GM18499 (cell line): ENCODE measurements around the gene AKT2.
"Not testable (repeated sequence)": the region's sequence is repeated elsewhere in the genome, so short reads cannot be mapped to it uniquely, and the experiment has no call there.

Source experiments
- ATAC-seq: cut with Tn5 transposase; IDR thresholded peaks from one replicate; pipeline ENCODE4 v1.9.1; 2021; ENCODE audit warnings: moderate number of reproducible peaks; ENCODE audit not compliant: insufficient read depth, unreplicated experiment

AKT2 gene

DNA sequence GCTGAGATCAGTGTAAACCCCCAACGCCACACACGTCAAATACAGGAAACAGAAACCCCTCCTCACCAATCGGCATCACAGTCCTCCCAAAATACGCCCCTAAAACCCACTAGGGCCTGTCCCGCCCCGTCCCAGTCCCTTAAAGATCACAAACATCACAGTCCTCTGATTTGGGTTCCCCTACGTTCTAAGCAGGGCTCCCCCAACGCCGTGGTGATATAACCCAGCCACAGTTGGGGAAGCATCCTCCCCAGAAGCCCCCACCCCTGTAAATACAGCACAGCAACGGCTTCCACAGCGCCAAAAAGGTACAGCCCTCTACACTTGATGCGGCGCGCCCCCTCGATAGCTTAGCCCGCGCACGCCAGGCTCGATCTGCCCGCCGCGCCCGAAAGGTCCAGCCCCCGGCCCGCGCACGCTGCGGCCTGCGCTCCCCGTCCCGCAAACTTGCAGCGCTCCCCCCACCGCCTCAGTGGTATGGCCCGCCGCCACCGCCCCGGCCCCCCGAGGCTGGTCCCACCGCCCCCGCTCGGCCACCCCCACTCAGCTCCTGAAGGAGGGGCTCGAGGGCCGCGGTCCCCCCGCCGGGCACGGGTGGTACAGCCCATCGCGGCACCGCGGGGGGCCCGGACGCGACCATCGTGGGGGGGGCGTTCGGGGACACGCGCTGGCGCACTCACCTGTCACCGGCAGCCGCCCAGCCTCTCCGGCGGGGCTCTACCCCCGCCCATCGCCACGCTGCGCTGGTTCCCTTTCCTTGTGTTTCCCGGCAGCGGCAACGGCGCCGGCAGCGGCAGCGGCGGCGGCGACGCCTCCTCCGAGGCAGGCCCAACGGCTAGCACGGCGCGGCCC, at the start of gene AKT2:
Gene AKT2, minus strand, starts transcription at position 845 of the 852 bp plus-strand sequence. CDS start 20,078 bp downstream, outside the sequence.
- ATAC-seq = peak; percentile 15

DNA sequence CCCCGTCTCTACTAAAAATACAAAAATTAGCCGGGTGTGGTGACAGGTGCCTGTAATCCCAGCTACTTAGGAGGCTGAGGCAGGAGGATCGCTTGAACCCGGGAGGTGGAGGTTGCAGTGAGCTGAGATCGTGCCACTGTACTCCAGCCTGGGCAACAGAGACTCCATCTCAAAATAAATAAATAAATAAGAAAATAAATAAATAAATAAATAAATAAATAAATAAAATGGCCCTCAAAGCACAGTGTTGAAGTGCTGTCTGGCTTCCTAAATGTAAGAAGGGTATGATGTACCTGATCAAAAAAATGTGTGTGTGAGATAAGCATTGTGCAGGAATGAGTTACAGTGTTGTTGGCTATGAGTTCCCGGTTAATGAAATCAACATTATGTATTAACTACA, 47.9 kb upstream of the AKT2 start:
- ATAC-seq = not testable (repeated sequence)

DNA sequence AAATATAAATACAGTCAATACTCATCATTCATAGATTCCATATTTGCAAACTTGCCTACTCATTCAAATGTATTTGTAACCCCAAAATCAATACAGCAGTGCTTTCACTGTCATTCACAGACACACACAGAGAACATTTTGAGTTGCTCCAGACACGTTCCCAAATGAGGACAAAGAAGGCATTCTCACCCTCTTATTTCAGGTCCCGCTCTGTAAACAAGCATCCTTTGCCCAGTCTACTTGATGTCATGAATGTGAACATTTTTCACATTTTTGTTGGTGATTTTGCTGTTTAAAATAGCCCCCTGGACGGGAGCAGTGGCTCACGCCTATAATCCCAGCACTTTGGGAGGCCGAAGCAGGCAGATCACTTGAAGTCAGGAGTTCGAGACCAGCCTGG, 47.5 kb upstream of the AKT2 start:
- ATAC-seq = no peak

DNA sequence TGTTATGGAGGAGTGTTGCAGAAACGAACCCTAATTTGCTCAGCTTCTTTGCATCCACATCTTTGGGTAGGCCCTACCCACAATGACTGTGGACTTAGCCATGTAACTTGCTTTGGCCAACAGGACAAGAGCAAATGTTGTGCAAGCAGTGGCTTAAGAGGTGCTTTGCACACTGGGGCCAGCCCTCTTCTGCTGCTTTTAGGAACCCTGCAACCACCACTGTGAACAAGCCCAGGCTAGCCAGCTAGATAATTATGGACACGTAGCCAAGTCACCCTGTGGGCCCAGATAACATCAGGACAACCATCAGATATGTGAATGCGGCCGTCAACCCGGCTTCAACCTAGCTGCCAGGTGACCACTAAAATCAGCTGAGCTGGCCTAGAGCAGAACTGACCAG, 45.9 kb upstream of the AKT2 start:
- ATAC-seq = no peak

DNA sequence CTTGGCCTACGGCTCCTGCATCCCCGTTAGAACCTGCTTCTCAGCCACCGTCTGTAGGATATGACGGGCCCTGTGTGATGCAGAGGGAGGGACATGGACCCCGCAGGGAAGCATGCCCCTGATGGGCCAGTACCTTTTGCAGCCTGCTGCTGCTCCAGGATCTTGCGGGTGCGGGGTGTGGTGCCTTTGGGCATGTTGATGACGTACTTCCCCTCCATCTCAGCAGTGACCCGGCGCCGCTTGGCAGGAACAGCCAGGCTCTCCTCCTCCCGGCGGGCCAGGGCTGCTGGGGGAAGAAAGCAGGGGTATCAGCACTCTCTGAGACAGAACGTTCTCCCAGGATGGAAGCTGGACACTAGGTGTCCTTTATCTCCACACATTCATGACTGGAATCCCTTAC, 41.1 kb upstream of the AKT2 start:
- ATAC-seq = no peak

DNA sequence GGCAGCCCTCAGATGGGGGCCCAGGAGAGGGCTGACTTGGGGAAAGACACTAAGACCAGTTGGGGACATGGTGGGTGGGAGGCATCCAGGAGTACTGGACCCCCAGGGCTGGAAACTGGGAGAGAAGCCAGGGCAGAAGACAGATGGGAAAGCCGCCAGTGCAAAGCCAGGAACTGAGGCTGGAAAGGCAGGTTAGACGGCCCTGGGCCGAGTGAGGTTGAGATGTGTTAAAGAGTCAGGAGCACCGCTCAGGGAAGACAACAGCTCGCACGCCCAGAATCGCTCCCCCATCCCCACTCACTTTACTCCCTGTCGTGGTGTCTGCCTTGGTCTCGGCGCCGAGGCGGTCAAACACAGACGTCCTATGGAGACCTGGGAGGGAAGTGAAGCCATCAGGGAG, 38.6 kb upstream of the AKT2 start:
- ATAC-seq = no peak

DNA sequence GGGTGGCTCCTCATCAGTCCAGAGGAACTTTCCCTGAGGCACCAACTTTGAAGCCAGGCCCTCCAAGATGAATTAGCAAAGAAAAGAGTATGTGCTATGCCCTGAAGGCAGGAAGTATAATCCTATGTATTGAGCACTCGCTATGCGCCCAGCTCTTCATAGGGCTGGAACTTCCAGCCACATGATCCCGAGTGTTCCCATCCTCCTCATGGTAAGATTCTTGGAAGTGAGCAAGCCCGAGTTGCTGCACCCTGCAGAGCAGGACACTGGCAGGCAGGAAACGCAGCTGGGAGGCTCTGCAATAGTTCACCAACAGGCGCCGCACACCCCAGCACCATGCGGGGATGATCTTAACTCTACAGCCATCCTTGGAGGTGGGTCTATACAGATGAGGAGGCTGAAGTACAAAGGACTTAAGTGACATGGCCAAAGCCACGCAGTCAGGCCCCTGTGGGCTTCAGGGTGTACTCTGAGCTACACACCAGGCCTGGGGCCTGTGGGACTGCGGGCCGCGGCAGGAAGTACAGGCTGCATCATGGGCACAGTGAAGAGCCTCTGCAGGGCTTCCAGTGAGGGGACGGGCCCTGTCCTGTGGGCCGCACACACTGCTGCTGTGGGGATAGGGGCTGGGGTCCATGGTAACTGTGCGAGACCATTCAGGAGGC, 37.9 kb upstream of the AKT2 start:
- ATAC-seq = no peak

DNA sequence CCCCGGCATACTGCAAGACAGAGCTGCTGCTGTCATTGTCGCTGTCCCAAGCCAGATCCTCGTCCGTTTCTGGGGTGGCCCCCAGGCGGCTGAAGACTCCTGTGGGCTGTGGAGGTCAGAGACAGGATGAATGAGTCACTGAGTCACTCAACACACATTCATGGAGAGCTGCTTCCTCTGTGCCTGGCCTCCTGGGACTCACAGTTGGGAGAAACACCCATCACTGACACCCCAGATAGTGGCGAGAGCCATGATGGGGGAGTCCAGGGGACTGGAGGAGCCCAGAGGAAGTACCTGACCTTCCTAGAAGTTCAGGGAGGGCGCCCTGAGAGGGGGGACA, 37.1 kb upstream of the AKT2 start:
- no peak for ATAC-seq

DNA sequence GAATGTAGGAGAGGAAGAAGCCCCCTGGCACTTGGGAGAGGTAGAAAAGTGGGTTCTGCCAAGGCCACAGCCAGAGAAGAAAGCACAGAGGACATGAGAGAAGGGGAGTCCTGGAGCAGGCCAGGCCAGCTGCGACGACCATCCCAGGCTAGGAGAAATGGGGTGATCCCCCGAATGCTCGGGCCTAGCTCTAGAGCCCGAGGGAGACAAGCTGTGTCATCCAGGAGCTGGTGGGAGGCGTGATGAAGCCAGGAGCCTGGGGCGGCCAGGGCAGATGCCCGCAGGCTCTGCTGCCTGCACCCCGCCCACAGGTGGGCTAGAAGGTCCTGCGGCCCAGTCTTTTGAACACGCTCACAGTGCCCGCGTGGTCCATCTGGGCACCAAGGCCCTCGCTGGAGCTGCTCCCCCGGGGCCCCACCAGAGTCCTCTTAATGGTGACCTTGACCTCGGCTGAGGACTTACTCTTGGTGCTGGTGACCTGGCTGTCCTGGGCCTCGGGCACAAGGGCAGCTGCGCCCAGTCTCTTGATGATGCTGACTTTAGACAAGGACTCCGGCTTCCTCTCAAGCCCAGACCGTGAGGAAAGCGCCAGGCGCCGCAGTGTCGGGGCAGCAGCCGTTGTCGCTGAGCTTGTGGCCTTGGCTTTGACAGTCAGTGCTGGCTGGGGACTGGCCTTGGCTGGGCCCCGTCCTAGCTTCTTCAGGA, 36.6 kb upstream of the AKT2 start:
- no peak for ATAC-seq

DNA sequence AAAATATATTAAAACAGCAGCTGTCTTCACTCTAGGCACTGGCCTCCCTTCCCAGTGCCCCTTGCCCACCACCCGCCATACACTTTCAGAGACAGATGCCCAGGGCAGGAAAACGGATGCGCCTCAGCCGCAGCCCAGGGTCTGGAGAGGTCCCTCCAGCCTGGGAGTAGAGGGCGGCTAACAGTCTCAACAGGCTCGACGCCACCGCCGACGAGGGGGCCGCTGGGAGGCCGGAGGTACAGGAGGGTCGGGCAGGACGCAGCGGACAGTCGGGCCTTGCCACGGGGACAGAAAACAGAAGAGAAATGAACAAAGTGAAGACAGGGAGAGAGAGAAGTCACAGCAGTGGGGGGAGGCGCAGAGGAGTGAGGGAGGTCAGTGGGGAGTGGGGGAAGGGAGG, 35.9 kb upstream of the AKT2 start:
- ATAC-seq = no peak

DNA sequence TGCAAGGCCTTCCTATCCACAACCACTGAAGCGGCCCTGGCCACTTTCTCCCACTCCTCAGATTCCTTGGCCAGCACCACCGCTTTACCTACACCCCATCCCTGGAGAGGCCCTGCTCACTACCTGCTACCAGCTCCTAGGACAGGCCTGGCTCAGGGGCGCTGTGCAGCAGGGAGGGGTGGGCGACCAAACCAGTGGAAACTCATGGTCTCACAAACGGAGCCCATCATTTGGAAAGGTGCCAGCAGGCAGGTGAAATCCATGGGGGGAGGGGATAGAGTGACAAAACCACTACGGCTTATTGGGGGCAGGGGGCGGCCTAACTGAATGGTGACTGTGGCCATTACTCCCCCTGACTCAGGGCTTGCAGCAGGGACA, 35.4 kb upstream of the AKT2 start:
- no peak for ATAC-seq

DNA sequence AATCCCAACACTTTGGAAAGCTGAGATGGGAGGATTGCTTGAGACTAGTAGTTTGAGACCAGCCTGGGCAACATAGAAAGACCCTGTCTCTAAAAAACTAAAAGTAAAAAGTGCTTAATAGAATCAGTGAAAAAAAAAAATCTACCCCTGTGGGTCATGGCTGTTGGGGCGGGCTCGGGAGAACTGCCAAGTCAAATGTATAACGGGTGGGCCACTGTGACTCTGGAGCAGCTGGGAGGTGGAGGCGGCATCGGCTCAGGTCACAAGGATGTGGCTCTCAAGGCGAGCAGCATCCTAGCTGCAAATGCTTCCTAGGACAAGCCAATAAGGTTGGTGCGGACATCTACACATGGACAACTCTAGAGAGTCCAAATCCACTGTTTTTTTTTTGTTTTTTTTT, 32.2 kb upstream of the AKT2 start:
- no peak for ATAC-seq

DNA sequence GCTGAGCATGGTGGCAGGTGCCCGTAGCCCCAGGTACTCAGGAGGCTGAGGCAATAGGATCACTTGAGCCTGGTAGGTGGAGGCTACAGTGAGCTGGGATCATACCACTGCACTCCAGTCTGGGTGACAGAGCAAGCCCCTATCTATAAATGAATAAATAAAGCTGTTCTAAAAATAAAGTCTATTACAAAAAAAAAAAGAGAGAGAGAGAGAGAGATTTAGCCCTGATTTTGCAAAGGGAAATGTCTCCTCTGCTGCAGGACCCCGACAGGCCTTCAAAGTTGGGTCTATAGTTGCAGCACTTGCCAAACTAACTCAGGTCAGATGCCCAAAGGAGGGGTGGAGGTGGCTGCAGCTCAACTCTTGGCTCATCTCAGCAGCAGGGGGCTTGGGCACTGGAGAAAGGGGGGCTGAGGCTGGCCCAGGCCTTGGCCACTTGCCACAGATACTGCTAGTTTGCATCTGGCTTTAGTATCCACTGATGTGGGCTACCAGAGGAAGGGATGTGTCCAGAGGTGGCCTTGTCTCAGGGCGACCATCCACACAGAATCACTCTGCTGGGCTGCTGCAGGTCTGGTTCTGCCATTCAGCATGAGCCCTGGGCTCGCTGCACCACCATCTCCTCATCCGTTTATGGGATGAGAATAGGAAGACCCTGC, 30.8 kb upstream of the AKT2 start:
- no peak for ATAC-seq

DNA sequence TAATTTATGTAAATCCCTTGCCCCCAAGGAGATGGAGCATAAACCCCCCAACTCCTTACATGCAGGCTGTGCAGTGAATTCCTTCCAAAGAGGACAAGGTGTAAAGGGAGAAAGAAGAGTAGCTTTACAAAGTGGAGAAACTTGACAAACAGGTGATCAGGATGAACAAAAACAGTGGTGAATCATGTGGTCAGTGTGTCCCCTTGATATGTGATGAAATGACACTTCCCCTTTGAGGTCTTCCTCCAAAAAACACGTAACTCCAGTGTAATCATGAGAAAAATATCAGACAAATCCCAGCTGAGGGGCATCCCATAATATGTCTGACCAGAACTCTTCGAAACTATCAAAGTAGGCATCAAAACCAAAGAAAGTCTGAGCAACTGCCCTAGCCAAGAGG, 29.5 kb upstream of the AKT2 start:
- ATAC-seq = no peak

DNA sequence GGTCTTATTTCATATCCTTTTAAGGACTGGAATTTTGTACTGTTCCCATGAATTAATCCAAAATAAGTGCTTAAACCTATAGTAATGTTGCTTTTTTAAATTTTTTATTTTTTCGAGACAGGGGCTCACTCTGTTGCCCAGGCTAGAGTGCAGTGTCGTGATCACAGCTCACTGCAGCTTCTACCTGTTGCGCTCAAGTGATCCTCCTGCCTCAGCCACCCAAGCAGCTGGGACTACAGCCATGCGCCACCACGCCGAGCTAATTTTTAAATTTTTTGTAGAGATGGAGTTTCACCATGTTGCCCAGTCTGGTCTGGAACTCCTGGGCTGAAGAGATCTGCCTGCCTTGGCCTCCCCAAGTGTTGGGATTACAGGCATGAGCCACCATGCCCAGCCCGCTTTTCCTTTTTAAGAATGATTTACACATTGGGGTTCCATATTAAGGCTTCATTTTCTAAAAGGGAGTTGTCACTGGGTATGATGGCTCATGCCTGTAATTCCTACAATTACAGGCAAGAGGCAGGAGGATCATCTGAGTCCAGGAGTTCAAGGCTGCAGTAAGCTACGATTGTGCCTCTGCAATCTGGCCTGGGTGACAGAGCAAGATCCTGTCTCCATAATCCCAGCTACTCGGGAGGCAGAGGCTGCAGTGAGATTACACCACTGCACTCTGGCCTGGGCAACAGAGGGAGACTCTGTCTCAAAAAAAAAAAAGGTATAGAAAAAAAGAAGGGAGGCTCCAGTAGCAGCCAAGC, 28.3 kb upstream of the AKT2 start:
- no peak for ATAC-seq

DNA sequence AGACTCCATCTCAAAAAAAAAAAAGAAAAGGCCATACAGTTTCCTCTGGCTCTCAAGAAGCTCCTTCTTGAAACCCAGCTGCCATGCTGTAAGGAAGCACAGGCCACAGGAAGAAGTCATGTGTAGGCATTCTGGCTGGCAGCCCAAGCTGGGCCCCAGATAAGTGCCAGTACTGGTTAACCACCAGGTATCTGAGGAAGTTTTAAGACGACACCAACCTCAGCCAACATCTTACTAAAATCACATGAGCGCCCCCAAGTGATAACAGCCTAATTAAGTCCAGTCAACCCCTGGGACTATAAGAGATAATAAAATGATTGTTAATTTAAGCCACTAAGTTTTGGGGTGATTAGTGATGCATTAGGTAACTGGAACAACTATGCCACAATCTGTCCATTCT, 27.4 kb upstream of the AKT2 start:
- no peak for ATAC-seq

DNA sequence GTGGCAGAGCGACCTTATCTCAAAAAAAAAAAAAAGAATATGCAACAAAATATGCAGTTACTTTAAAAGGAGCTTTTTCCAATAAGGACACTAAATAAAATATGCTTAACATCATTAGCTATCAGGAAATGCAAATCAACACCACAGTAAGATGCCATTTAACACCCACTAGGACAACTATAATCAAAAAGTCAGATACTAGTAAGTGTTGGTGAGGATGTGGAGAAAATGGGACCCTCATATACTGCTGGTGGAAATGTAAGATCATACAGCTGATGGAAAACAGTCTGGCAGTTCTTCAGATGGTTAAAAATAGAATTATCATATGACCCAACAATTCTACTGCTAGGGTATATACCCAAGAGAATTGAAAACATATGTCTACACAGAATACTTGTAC, 24.5 kb upstream of the AKT2 start:
- no peak for ATAC-seq

DNA sequence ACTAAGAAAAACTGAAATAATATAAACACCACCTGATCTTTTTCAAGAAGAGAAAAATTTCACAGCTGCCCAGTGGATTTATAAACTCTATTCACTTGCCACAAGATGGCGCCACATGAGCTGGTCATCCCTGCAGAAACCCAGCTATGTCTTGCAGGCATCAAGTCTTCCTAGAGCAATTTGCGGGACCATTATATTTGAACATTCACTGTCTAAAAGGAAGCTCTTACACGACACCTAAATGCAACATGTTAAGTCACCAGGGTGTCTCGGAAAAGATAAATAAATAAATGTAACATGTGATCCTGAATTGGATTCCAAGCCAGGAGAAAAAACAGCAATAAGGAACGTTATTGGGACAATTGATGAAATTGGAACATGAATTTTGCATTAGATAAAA, 20.3 kb upstream of the AKT2 start:
- no peak for ATAC-seq

DNA sequence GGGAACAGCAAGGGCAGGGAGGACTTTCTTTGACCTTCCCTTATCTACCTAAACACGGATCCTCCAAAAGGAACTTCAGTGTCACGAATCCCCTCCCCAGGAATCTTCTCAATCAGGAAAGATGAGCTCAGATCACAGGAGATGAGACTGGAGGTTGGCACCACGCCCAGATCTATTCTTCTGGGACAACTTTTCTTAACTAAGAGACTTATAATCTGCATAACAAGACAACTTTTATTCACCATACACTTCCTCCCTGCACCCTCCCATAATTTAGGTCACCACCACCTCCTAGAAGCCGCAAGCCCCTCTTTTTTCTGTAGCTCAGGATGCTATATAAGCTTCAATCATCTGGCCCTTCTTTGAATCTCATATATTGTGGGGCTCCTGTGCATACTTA, 19.2 kb upstream of the AKT2 start:
- no peak for ATAC-seq

DNA sequence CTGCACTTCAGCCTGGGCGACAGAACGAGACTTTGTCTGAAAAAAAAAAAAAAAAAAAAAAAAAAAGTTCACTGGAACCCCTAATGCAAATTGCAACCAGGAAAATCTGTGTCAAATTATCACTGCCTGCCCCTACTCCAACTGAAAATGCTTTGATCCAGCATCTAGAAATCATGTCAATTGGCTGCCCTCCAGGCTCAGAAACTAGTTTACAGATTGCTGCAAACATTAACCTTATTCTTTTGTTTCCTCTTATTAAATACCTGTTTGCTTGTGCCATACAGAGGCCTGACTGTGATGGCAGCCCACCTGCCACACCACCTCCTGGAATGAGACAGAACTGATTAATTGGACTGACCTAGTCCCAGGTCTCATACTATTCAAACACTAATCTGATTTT, 18.6 kb upstream of the AKT2 start:
- no peak for ATAC-seq
